ENCODE results near the gene MTHFD1L.
A peak's percentile ranks its signal among the peaks of the same experiment; 100 is the strongest.

Gene MTHFD1L

GRCh38 chr6:151098166-151098565 lies 232.7 kb downstream of the MTHFD1L start:
- no peaks in the 10 kb centered on the region for H3K36me3 ChIP-seq (ENCODE audit: insufficient read depth)
- no peaks in the 10 kb centered on the region for H4K20me1 ChIP-seq (ENCODE audit: insufficient read depth)
- peak overlapping the region; percentile 29; the same call in 1 of the 2 replicates for H3K9ac ChIP-seq
- H3K79me2 ChIP-seq (ENCODE audit: insufficient read depth, low read depth) = no peaks in the 10 kb centered on the region
- no peak overlapping the region for H2AFZ ChIP-seq (ENCODE audit: low read depth)
- TF ChIP-seq CTCF (conservative IDR thresholded peaks at IDR 0.05; ENCODE audit: low read depth, low read length) = no peak
- H3K4me1 ChIP-seq (ENCODE audit: low read depth, poor library complexity, severe bottlenecking) = peaks cover 52% of the 10 kb centered on the region
- no peaks in the 10 kb centered on the region for H3K27me3 ChIP-seq (ENCODE audit: insufficient read depth, low read depth)
- peak overlapping the region; percentile 58 for H3K4me2 ChIP-seq
- H3K4me3 ChIP-seq (IDR thresholded peaks at IDR 0.05; ENCODE audit: insufficient read depth, low read depth, low read length) = no peak overlapping the region
- H3K27ac ChIP-seq = peak overlapping the region; percentile 81

- no peaks in the 10 kb centered on the region for H3K36me3 ChIP-seq (ENCODE audit: insufficient read depth)
- no peak for TF ChIP-seq CTCF (conservative IDR thresholded peaks at IDR 0.05; ENCODE audit: low read depth, low read length)
Measured at GRCh38 chr6:151100326-151100725, 234.8 kb downstream of the MTHFD1L start.

GRCh38 chr6:151101161-151101815 lies 235.8 kb downstream of the MTHFD1L start:
- no peaks in the 10 kb centered on the region for H4K20me1 ChIP-seq (ENCODE audit: insufficient read depth)
- peaks cover 47% of the 10 kb centered on the region for H3K4me1 ChIP-seq (ENCODE audit: low read depth, poor library complexity, severe bottlenecking)
- no peak overlapping the region for H3K4me2 ChIP-seq
- H3K79me2 ChIP-seq (ENCODE audit: insufficient read depth, low read depth) = no peaks in the 10 kb centered on the region
- no peaks in the 10 kb centered on the region for H3K36me3 ChIP-seq (ENCODE audit: insufficient read depth)
- H3K4me3 ChIP-seq (IDR thresholded peaks at IDR 0.05; ENCODE audit: insufficient read depth, low read depth, low read length) = no peak overlapping the region
- TF ChIP-seq CTCF (conservative IDR thresholded peaks at IDR 0.05; ENCODE audit: low read depth, low read length) = no peak
- H3K27me3 ChIP-seq (ENCODE audit: insufficient read depth, low read depth) = no peaks in the 10 kb centered on the region
- H2AFZ ChIP-seq (ENCODE audit: low read depth) = no peak overlapping the region
- no peak overlapping the region for H3K9ac ChIP-seq
- no peak overlapping the region for H3K27ac ChIP-seq

More at GRCh38 chr6:151100326-151100725, 234.8 kb downstream of the MTHFD1L start:
- H3K4me1 ChIP-seq (ENCODE audit: low read depth, poor library complexity, severe bottlenecking) = peaks cover 52% of the 10 kb centered on the region
- H4K20me1 ChIP-seq (ENCODE audit: insufficient read depth) = no peaks in the 10 kb centered on the region
- no peaks in the 10 kb centered on the region for H3K27me3 ChIP-seq (ENCODE audit: insufficient read depth, low read depth)
- H2AFZ ChIP-seq (ENCODE audit: low read depth) = no peak overlapping the region
- peak overlapping the region; percentile 30 for H3K4me2 ChIP-seq
- no peaks in the 10 kb centered on the region for H3K79me2 ChIP-seq (ENCODE audit: insufficient read depth, low read depth)
- peak overlapping the region; percentile 23; the same call in 1 of the 2 replicates for H3K27ac ChIP-seq
- H3K9ac ChIP-seq = no peak overlapping the region
- no peak overlapping the region for H3K4me3 ChIP-seq (IDR thresholded peaks at IDR 0.05; ENCODE audit: insufficient read depth, low read depth, low read length)

GRCh38 chr6:151101816-151102694 lies 236.6 kb downstream of the MTHFD1L start:
- Histone ChIP-seq H3K4me2 (no peak overlapping the region), H3K27me3 (ENCODE audit: insufficient read depth, low read depth) (no peaks in the 10 kb centered on the region), H3K27ac (no peak overlapping the region), H3K4me3 (IDR thresholded peaks at IDR 0.05; ENCODE audit: insufficient read depth, low read depth, low read length) (no peak overlapping the region), H2AFZ (ENCODE audit: low read depth) (no peak overlapping the region), H3K4me1 (ENCODE audit: low read depth, poor library complexity, severe bottlenecking) (peaks cover 39% of the 10 kb centered on the region), H3K36me3 (ENCODE audit: insufficient read depth) (no peaks in the 10 kb centered on the region), H3K9ac (no peak overlapping the region), H4K20me1 (ENCODE audit: insufficient read depth) (no peaks in the 10 kb centered on the region), H3K79me2 (ENCODE audit: insufficient read depth, low read depth) (no peaks in the 10 kb centered on the region)
- TF ChIP-seq CTCF (conservative IDR thresholded peaks at IDR 0.05; ENCODE audit: low read depth, low read length) = no peak

Data from KMS-11 (cell line).